GM23338 (cell line): ENCODE data around the gene DIO1.

Experiments
- CREB1 ChIP-seq: fragments of 250-450 bp; sonication (Bioruptor Pico); IDR thresholded peaks from 2 replicates; pipeline ENCODE4 v1.5.0; 2020; ENCODE audit warnings: low read depth, mild to moderate bottlenecking, moderate library complexity
- EZH2 ChIP-seq: fragments of 200-600 bp; sonication (generic); IDR thresholded peaks from one replicate; pipeline ENCODE4 v1.8.0; 2017; ENCODE audit warnings: antibody characterized with exemption, mild to moderate bottlenecking, low read depth; ENCODE audit not compliant: unreplicated experiment
- EZH2phosphoT487 ChIP-seq: fragments of 200-600 bp; sonication (generic); IDR thresholded peaks from one replicate; pipeline ENCODE4 v1.8.1; 2018; ENCODE audit warnings: antibody characterized with exemption; ENCODE audit not compliant: unreplicated experiment
- JUNB ChIP-seq: IDR thresholded peaks from one replicate; pipeline ENCODE4 v1.6.1; 2016; ENCODE audit warnings: antibody characterized with exemption; ENCODE audit not compliant: unreplicated experiment
- NANOG ChIP-seq: IDR thresholded peaks from 2 replicates; pipeline ENCODE4 v1.6.1; 2016; ENCODE audit warnings: antibody characterized with exemption, borderline replicate concordance
- POLR2AphosphoS5 ChIP-seq: IDR thresholded peaks from 2 replicates; pipeline ENCODE4 v1.6.1; 2016; ENCODE audit warnings: antibody characterized with exemption, low read depth
- STAT1 ChIP-seq: IDR thresholded peaks from one replicate; pipeline ENCODE4 v1.6.1; 2016; ENCODE audit warnings: antibody characterized with exemption; ENCODE audit not compliant: unreplicated experiment
- ZNF331 ChIP-seq: fragments of 250-450 bp; sonication (Bioruptor Pico); IDR thresholded peaks from 2 replicates; pipeline ENCODE4 v1.5.0; 2020; ENCODE audit warnings: low read depth, mild to moderate bottlenecking, moderate library complexity
- TF ChIP-seq, protein P1 (sequence below), 2 experiments: fragments of 200-600 bp in 1 of 2; sonication (generic) in 1 of 2; conservative IDR thresholded peaks; 2 replicates each; pipeline versions ENCODE4 v1.5.1 to v1.6.1; 2016 to 2017; ENCODE audit warnings: antibody characterized with exemption in 2 of 2, low read depth in 2 of 2, mild to moderate bottlenecking in 2 of 2, moderate library complexity in 1 of 2
- TF ChIP-seq, protein P2 (sequence below): IDR thresholded peaks from one replicate; pipeline ENCODE4 v1.6.1; 2018; ENCODE audit warnings: antibody characterized with exemption; ENCODE audit not compliant: unreplicated experiment

DNA sequence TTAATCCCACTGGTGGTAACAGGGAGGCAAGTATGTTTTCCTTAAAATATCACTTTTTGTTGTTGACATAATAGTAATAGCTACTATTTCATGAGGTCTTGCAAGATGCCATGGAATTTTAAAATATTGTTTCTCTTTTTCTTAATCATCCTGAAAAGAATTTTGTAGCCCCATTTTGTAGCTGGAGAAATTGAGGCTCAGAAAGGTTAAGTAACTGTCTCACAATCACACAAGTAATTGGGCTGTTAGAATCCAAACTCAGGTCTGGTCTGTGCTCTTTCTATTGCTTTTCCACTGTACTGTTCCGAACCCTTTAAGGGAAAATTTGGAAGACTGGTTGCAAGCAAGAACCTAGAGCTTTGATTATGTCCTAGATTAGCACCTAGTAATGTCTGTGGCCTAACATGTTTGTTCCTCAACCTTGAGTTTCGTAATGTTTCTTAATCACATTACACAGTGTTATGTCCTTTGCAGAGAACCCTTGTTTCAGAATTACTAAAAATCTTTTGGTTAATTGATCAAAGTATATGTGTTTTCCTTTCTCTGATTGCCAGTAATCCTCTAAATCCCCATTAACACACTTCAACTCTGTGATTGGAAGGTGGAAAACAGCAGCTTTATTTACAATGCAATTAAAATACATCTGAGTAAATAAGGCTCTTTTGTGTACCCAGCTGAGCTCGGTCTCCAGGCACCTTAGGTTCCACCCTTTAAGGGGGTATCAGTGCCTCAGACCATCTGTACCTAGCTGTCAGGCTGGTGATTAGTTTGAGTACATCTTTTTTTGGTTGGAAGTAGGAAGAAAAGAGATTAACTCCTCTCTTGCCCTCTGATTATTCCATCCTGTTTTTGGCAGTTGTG lies 62.6 kb downstream of the DIO1 start:
- TF ChIP-seq POLR2AphosphoS5, result no peak
- TF ChIP-seq EZH2, result no peak
- no peak for TF ChIP-seq CREB1 (CRISPR knock-in tag)
- TF ChIP-seq EZH2phosphoT487, result no peak
- TF ChIP-seq, protein P1, sequence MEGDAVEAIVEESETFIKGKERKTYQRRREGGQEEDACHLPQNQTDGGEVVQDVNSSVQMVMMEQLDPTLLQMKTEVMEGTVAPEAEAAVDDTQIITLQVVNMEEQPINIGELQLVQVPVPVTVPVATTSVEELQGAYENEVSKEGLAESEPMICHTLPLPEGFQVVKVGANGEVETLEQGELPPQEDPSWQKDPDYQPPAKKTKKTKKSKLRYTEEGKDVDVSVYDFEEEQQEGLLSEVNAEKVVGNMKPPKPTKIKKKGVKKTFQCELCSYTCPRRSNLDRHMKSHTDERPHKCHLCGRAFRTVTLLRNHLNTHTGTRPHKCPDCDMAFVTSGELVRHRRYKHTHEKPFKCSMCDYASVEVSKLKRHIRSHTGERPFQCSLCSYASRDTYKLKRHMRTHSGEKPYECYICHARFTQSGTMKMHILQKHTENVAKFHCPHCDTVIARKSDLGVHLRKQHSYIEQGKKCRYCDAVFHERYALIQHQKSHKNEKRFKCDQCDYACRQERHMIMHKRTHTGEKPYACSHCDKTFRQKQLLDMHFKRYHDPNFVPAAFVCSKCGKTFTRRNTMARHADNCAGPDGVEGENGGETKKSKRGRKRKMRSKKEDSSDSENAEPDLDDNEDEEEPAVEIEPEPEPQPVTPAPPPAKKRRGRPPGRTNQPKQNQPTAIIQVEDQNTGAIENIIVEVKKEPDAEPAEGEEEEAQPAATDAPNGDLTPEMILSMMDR (conservative IDR thresholded peaks at IDR 0.05; ENCODE audit: low read depth in 2 of 2), result no peak
- TF ChIP-seq, protein P2, sequence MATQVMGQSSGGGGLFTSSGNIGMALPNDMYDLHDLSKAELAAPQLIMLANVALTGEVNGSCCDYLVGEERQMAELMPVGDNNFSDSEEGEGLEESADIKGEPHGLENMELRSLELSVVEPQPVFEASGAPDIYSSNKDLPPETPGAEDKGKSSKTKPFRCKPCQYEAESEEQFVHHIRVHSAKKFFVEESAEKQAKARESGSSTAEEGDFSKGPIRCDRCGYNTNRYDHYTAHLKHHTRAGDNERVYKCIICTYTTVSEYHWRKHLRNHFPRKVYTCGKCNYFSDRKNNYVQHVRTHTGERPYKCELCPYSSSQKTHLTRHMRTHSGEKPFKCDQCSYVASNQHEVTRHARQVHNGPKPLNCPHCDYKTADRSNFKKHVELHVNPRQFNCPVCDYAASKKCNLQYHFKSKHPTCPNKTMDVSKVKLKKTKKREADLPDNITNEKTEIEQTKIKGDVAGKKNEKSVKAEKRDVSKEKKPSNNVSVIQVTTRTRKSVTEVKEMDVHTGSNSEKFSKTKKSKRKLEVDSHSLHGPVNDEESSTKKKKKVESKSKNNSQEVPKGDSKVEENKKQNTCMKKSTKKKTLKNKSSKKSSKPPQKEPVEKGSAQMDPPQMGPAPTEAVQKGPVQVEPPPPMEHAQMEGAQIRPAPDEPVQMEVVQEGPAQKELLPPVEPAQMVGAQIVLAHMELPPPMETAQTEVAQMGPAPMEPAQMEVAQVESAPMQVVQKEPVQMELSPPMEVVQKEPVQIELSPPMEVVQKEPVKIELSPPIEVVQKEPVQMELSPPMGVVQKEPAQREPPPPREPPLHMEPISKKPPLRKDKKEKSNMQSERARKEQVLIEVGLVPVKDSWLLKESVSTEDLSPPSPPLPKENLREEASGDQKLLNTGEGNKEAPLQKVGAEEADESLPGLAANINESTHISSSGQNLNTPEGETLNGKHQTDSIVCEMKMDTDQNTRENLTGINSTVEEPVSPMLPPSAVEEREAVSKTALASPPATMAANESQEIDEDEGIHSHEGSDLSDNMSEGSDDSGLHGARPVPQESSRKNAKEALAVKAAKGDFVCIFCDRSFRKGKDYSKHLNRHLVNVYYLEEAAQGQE, result no peak
- no peak for TF ChIP-seq STAT1
- TF ChIP-seq ZNF331 (CRISPR knock-in tag), result no peak
- no peak for TF ChIP-seq NANOG
- no peak for TF ChIP-seq JUNB
